ENCODE results near the gene KLF12. TPM values are rescaled to one million over a fixed set of nuclear protein-coding genes. Genes with fewer than 3 reads are reported as not detected.

Gene KLF12
- total and polyA plus RNA-seq, 2 experiments from 2014 or later, result 6.4 to 7.7 TPM

DNA sequence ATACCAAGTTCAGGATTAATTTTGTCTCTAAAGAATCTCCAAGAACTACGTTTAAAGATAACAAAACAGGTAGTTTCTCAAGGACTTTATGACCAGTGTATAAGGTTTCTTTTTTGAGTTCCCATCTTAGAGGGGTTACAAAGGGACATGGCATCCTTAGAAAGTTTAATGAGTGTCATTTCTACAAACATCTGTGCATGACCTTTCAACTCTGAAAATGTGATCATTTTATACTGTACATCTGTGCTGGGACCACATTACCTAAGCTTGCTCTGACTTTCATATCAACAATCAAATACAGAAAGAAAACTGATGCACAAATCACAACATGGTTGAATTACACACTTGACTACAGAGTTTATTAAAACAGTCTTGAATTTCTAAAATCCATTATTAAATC lies 37.1 kb downstream of the KLF12 start (continued):
- TF ChIP-seq, protein P1, sequence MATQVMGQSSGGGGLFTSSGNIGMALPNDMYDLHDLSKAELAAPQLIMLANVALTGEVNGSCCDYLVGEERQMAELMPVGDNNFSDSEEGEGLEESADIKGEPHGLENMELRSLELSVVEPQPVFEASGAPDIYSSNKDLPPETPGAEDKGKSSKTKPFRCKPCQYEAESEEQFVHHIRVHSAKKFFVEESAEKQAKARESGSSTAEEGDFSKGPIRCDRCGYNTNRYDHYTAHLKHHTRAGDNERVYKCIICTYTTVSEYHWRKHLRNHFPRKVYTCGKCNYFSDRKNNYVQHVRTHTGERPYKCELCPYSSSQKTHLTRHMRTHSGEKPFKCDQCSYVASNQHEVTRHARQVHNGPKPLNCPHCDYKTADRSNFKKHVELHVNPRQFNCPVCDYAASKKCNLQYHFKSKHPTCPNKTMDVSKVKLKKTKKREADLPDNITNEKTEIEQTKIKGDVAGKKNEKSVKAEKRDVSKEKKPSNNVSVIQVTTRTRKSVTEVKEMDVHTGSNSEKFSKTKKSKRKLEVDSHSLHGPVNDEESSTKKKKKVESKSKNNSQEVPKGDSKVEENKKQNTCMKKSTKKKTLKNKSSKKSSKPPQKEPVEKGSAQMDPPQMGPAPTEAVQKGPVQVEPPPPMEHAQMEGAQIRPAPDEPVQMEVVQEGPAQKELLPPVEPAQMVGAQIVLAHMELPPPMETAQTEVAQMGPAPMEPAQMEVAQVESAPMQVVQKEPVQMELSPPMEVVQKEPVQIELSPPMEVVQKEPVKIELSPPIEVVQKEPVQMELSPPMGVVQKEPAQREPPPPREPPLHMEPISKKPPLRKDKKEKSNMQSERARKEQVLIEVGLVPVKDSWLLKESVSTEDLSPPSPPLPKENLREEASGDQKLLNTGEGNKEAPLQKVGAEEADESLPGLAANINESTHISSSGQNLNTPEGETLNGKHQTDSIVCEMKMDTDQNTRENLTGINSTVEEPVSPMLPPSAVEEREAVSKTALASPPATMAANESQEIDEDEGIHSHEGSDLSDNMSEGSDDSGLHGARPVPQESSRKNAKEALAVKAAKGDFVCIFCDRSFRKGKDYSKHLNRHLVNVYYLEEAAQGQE (IDR thresholded peaks at IDR 0.05; ENCODE audit: unreplicated experiment), result no peak
- TF ChIP-seq STAT1 (IDR thresholded peaks at IDR 0.05; ENCODE audit: unreplicated experiment), result no peak
- no peak for TF ChIP-seq EZH2 (IDR thresholded peaks at IDR 0.05; ENCODE audit: low read depth, unreplicated experiment)

DNA sequence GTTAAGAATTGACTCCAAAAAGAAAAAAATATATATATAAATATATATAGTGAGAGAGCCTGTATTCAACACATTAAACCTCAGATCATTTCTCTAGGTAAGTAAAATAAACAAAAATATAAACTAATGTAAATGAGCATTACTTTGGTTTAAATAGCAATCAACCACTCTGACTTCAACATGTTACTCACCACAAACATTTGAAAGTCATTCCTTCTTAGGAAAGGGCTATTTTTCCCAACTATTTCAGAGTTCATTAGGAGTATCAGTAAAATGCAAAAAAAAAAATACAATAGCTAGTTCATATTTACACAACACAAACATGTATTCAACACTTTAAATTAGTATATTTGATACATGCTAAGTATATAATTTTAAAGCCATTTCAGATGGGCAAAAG lies 40.5 kb downstream of the KLF12 start:
- H3K79me2 ChIP-seq (replicated peaks; ENCODE audit: insufficient read depth), result peaks cover 17% of the 10 kb centered on the region
- no peak for ATAC-seq
- H3K9me2 ChIP-seq (ENCODE audit: insufficient read depth), result no peaks in the 10 kb centered on the region
- Mint-ChIP-seq H3K4me1 (no peaks in the 10 kb centered on the region; the same call in 2 of the 3 replicates), H3K36me3 (ENCODE audit: low read depth) (no peaks in the 10 kb centered on the region), H3K9me3 (no peaks in the 10 kb centered on the region), H3K27me3 (ENCODE audit: insufficient read depth, low read depth, poor library complexity) (no peaks in the 10 kb centered on the region), H3K27ac (no peak overlapping the region), H3K4me3 (no peak overlapping the region)
- H3K4me2 ChIP-seq, result no peak overlapping the region
- DNase-seq (ENCODE audit: low spot score), result no peak
- no peaks in the 10 kb centered on the region for H3F3A ChIP-seq (replicated peaks; ENCODE audit: low read depth)
- no peak overlapping the region for H2AFZ ChIP-seq
- no peaks in the 10 kb centered on the region for H3K36me3 ChIP-seq (ENCODE audit: insufficient read depth)
- no peak overlapping the region for H3K27ac ChIP-seq (ENCODE audit: low read depth)
- H3K27me3 ChIP-seq (ENCODE audit: insufficient read depth), result no peaks in the 10 kb centered on the region
- H3K4me3 ChIP-seq, result no peak overlapping the region
- no peaks in the 10 kb centered on the region for H4K20me1 ChIP-seq (replicated peaks; ENCODE audit: insufficient read depth)
- H3K4me1 ChIP-seq (ENCODE audit: insufficient read depth), result no peaks in the 10 kb centered on the region
- TF ChIP-seq ZNF331 (CRISPR knock-in tag; IDR thresholded peaks at IDR 0.05; ENCODE audit: low read depth) (no peak), NANOG (IDR thresholded peaks at IDR 0.05; ENCODE audit: borderline replicate concordance) (no peak), JUNB (IDR thresholded peaks at IDR 0.05; ENCODE audit: unreplicated experiment) (no peak), ZNF114 (CRISPR knock-in tag; IDR thresholded peaks at IDR 0.05) (no peak), POLR2AphosphoS5 (IDR thresholded peaks at IDR 0.05; ENCODE audit: low read depth) (no peak), EZH2 (IDR thresholded peaks at IDR 0.05; ENCODE audit: low read depth, unreplicated experiment) (no peak)
- TF ChIP-seq, protein P2, sequence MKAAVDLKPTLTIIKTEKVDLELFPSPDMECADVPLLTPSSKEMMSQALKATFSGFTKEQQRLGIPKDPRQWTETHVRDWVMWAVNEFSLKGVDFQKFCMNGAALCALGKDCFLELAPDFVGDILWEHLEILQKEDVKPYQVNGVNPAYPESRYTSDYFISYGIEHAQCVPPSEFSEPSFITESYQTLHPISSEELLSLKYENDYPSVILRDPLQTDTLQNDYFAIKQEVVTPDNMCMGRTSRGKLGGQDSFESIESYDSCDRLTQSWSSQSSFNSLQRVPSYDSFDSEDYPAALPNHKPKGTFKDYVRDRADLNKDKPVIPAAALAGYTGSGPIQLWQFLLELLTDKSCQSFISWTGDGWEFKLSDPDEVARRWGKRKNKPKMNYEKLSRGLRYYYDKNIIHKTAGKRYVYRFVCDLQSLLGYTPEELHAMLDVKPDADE (IDR thresholded peaks at IDR 0.05), result no peak

DNA sequence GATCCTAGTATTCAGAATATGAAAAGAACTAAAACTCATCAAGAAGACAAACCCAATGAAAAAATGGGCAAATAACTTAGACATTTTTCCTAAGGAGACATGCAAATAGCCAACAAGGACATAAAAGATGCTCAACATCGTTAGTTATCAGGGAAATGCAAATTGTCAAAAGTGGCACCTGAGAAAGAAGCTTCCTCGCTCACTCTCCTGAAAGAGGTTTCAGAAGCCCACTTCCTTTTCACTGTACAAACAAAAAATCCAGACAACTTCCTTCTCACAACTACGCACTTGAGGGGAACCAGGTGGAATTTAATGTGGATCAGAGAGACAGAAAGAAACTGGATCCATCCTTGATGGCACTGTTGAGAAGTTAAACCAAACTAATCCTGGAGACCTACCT lies 41.5 kb downstream of the KLF12 start:
- H3K4me1 ChIP-seq (ENCODE audit: insufficient read depth), result no peaks in the 10 kb centered on the region
- no peaks in the 10 kb centered on the region for H3K36me3 ChIP-seq (ENCODE audit: insufficient read depth)
- H2AFZ ChIP-seq, result no peak overlapping the region
- H3K4me2 ChIP-seq, result no peak overlapping the region
- no peak overlapping the region for H3K27ac Mint-ChIP-seq
- no peaks in the 10 kb centered on the region for H3K27me3 ChIP-seq (ENCODE audit: insufficient read depth)
- no peaks in the 10 kb centered on the region for H4K20me1 ChIP-seq (replicated peaks; ENCODE audit: insufficient read depth)
- no peaks in the 10 kb centered on the region for H3F3A ChIP-seq (replicated peaks; ENCODE audit: low read depth)
- ATAC-seq (no peak), DNase-seq (ENCODE audit: low spot score) (no peak)
- H3K9me2 ChIP-seq (ENCODE audit: insufficient read depth), result no peaks in the 10 kb centered on the region
- no peak overlapping the region for H3K27ac ChIP-seq (ENCODE audit: low read depth)
- H3K79me2 ChIP-seq (replicated peaks; ENCODE audit: insufficient read depth), result peaks cover 17% of the 10 kb centered on the region
- no peaks in the 10 kb centered on the region for H3K9me3 Mint-ChIP-seq
- peaks cover 9% of the 10 kb centered on the region; the same call in 2 of the 3 replicates for H3K4me1 Mint-ChIP-seq
- no peak overlapping the region for H3K4me3 Mint-ChIP-seq
- peaks cover 2% of the 10 kb centered on the region for H3K27me3 Mint-ChIP-seq (ENCODE audit: insufficient read depth, low read depth, poor library complexity)
- TF ChIP-seq CREB1 (CRISPR knock-in tag; IDR thresholded peaks at IDR 0.05; ENCODE audit: low read depth) (no peak), EZH2phosphoT487 (IDR thresholded peaks at IDR 0.05; ENCODE audit: unreplicated experiment) (no peak), ZNF331 (CRISPR knock-in tag; IDR thresholded peaks at IDR 0.05; ENCODE audit: low read depth) (no peak)
- no peaks in the 10 kb centered on the region for H3K36me3 Mint-ChIP-seq (ENCODE audit: low read depth)
- H3K4me3 ChIP-seq, result no peak overlapping the region

Data from GM23338 (cell line).